K562 treated with DMSO at 1 percent for 4 hours (cell line): ENCODE results near the gene MCOLN3. TPM values are rescaled to one million over a fixed set of nuclear protein-coding genes. Genes with fewer than 3 reads are reported as not detected.

Source experiments
- total RNA-seq: library from RNA; unstranded; fragments of 300-600 nt; gene quantifications from 2 replicates; pipeline ENCODE4 v1.2.3, GENCODE V29; 2022; ENCODE audit not compliant: insufficient read depth

Gene MCOLN3
- not detected in 2 replicates for total RNA-seq

GRCh38 chr1:85048296-85049064 is at the start of gene MCOLN3:
Gene MCOLN3, minus strand, starts transcription at chr1:85048500. Its CDS starts 3,140 bp downstream, at chr1:85045360.

GRCh38 chr1:84996846-84997666 is 51.2 kb downstream of the MCOLN3 start, which contains the start of gene MCOLN2:
Gene MCOLN2, minus strand, starts transcription at chr1:84997113. Its CDS starts 241 bp downstream, at chr1:84996872.

Other genes starting within 250 kb of the MCOLN3 start
- gene LPAR3, start 155.3 kb downstream of the MCOLN3 start, total RNA-seq = not detected in 2 replicates
- not detected in 2 replicates for gene MCOLN2, start 51.4 kb downstream of the MCOLN3 start, total RNA-seq
- gene SYDE2, start 152.5 kb upstream of the MCOLN3 start, total RNA-seq = 1.8 and 2.0 TPM in 2 replicates
- gene C1orf52, start 211.2 kb upstream of the MCOLN3 start, total RNA-seq = 23.4 and 29.1 TPM in 2 replicates
- gene BCL10, start 228.1 kb upstream of the MCOLN3 start, total RNA-seq = 8.8 and 9.0 TPM in 2 replicates